ENCODE results near the gene SCAMP1.
A peak's percentile ranks its signal among the peaks of the same experiment; 100 is the strongest.
"Not testable (repeated sequence)": the region's sequence is repeated elsewhere in the genome, so short reads cannot be mapped to it uniquely, and the experiment has no call there.

Gene SCAMP1

DNA sequence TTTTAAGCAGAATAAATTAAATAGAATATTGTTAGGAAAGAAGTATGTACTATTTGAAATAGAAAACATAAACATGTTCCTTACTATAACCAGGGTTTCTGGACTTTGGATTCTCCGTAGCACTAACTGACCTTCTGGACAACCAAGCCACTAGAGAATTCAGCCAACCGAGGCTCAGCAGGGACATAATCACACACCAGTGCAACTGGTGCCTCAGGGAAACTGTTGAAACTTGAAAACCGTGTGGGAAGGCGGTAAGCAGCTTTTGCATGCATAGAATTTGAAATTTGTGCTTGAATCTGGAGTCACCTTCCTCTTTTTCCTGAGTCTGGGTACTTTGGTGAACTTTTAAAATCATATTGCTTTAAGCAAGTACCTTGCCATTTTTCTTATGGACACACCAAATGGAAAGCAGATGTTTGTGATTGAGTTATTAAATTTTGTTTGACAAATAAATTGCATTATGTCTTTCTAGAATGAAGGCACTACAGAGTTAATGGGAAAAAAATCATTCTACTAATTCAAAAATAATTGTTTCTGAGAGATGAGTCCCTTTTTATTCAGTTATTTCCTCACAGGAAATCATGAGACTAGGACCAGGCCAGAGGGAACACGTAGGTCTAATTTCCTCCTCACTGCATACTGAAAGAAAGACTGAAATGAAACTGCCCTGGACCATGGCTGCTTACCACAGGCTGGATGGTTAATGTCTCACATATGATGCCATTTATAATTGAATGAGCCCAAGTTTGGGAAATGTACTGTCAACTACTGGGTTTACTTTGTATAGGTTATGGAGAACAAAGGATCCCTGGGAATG lies 20.6 kb upstream of the SCAMP1 start:
- H3K4me1 ChIP-seq (ENCODE audit: insufficient read depth, low read length), result peaks cover 8% of the 10 kb centered on the region
- H3K27me3 ChIP-seq (ENCODE audit: insufficient read depth, low read length), result no peaks in the 10 kb centered on the region
- H2AFZ ChIP-seq (ENCODE audit: low read depth, low read length), result no peak overlapping the region
- H3K36me3 ChIP-seq (ENCODE audit: insufficient read depth, low read length), result no peaks in the 10 kb centered on the region
- H3K9me3 ChIP-seq (ENCODE audit: low read length), result peaks cover 5% of the 10 kb centered on the region
- no peak overlapping the region for H3K4me3 ChIP-seq (ENCODE audit: low read length)

DNA sequence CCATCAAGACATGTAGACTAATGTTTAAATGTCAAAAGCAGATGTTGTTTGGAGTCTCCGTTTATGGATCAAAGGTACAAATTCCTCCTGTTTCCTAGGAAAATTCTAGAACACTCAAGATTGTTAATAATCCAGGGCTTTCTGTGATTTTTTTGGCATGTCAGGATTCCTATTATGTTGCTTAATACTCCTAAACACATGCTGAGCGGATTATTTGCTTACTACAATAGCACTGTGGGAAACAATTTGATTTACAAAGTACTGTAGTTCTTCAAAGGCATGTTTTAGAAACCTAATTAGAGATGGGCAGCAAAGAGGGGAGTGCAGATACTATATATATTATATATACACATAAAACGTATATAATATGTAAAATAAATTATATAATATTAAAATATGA lies 19.0 kb upstream of the SCAMP1 start:
- H3K9me3 ChIP-seq (ENCODE audit: low read length), result peaks cover 5% of the 10 kb centered on the region
- peaks cover 8% of the 10 kb centered on the region for H3K4me1 ChIP-seq (ENCODE audit: insufficient read depth, low read length)

DNA sequence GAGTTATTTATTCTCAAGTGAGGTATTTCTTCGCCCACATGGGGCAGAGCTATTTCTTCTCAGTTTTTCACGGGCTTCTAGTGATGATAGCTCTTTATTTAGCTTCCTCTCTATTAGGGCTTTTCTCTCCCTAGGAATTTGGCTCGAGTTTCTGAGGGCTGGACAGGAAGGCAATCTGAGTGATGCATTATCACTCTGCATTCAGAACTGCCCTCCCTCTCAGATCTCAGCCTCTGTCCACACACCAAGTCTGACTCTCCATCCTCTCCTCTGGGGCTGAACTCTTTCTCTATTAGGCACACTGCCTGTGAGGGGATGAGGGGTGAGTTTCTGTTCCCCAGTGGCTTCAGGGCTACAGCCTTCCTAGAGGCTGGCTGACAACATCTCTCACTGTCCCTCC lies 14.9 kb upstream of the SCAMP1 start:
- Histone ChIP-seq H2AFZ (ENCODE audit: low read depth, low read length) (no peak overlapping the region), H3K4me1 (ENCODE audit: insufficient read depth, low read length) (peaks cover 8% of the 10 kb centered on the region), H3K27me3 (ENCODE audit: insufficient read depth, low read length) (no peaks in the 10 kb centered on the region), H3K9me3 (ENCODE audit: low read length) (no peaks in the 10 kb centered on the region), H3K4me3 (ENCODE audit: low read length) (no peak overlapping the region), H3K36me3 (ENCODE audit: insufficient read depth, low read length) (no peaks in the 10 kb centered on the region)

More for the DNA sequence above, 19.0 kb upstream of the SCAMP1 start:
- H2AFZ ChIP-seq (ENCODE audit: low read depth, low read length), result no peak overlapping the region
- no peaks in the 10 kb centered on the region for H3K27me3 ChIP-seq (ENCODE audit: insufficient read depth, low read length)
- no peaks in the 10 kb centered on the region for H3K36me3 ChIP-seq (ENCODE audit: insufficient read depth, low read length)
- H3K4me3 ChIP-seq (ENCODE audit: low read length), result no peak overlapping the region

DNA sequence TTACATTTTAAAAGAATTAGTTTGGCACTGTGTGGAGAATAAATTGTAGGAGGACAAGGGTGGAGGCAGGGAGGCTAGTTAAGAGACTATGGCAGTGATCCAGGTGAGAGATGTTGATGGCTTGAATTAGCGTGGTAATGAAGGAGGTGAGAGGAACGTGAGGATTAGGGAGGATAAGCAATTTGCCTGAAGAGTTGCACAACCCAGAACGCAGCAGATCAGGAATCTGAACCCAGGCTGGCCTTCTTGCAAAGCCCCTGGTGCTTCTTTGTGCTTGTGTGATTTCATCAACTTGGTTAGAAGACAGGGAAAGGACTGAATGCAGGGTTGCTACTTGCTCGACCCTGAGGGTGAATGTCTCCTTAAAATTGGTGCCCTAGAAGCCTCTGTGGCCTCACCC lies 6.9 kb upstream of the SCAMP1 start:
- Histone ChIP-seq H2AFZ (ENCODE audit: low read depth, low read length) (no peak overlapping the region), H3K36me3 (ENCODE audit: insufficient read depth, low read length) (peaks cover 6% of the 10 kb centered on the region), H3K27me3 (ENCODE audit: insufficient read depth, low read length) (no peaks in the 10 kb centered on the region), H3K4me3 (ENCODE audit: low read length) (no peak overlapping the region), H3K9me3 (ENCODE audit: low read length) (no peaks in the 10 kb centered on the region), H3K4me1 (ENCODE audit: insufficient read depth, low read length) (no peaks in the 10 kb centered on the region)

DNA sequence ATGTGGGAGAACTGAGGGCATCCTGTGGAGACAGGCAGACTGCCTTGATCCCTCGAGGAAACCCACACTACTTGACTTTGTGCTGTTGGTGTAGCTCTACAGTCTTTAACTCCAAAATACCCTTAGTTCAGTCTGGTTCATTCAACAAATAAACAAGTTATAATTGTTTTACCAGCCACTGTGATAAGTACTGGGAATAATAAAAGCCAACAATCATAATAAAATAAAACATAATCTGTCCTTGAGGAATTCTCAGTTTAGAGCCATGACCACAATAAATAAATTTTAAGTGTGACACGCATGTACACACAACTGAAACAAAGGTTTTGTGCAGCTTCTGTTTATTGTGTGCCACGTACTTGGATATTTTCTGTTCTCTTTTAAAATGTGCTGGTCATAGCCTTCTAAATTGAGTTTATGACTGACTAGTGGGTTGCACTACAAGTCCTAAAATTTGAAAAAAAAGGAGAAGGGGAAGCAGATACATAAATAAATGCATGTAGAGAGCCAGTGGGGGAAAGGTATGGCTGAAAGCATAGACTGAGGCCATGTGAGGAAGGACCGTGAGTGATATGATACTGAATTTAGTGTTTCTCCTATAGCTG lies 6.2 kb upstream of the SCAMP1 start:
- H3K36me3 ChIP-seq (ENCODE audit: insufficient read depth, low read length), result peaks cover 6% of the 10 kb centered on the region
- no peaks in the 10 kb centered on the region for H3K27me3 ChIP-seq (ENCODE audit: insufficient read depth, low read length)
- H3K4me1 ChIP-seq (ENCODE audit: insufficient read depth, low read length), result no peaks in the 10 kb centered on the region
- no peak overlapping the region for H3K4me3 ChIP-seq (ENCODE audit: low read length)
- H2AFZ ChIP-seq (ENCODE audit: low read depth, low read length), result no peak overlapping the region
- H3K9me3 ChIP-seq (ENCODE audit: low read length), result no peaks in the 10 kb centered on the region

DNA sequence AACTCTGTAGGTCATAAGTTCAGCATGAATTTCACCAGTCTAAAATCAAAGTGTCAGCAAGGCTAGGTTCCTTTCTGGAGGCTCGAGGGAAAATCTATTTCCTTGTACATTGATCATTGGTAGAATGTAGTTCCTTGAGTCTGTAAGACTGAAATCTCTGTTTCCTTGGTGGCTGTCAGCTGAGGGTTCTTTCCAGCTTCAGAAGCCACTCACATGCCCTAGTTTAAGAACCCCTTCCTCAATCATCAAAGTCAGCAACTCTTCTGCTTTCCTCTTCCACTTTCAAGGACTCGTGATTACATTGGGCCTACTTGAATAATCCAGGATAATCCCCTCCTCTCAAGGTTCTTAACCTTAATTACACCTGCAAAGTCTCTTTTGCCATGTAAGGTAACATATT lies 4.9 kb upstream of the SCAMP1 start:
- H2AFZ ChIP-seq (ENCODE audit: low read depth, low read length), result no peak overlapping the region
- H3K4me3 ChIP-seq (ENCODE audit: low read length), result no peak overlapping the region
- no peaks in the 10 kb centered on the region for H3K27me3 ChIP-seq (ENCODE audit: insufficient read depth, low read length)
- H3K36me3 ChIP-seq (ENCODE audit: insufficient read depth, low read length), result peaks cover 6% of the 10 kb centered on the region
- H3K9me3 ChIP-seq (ENCODE audit: low read length), result no peaks in the 10 kb centered on the region
- H3K4me1 ChIP-seq (ENCODE audit: insufficient read depth, low read length), result peaks cover 2% of the 10 kb centered on the region

DNA sequence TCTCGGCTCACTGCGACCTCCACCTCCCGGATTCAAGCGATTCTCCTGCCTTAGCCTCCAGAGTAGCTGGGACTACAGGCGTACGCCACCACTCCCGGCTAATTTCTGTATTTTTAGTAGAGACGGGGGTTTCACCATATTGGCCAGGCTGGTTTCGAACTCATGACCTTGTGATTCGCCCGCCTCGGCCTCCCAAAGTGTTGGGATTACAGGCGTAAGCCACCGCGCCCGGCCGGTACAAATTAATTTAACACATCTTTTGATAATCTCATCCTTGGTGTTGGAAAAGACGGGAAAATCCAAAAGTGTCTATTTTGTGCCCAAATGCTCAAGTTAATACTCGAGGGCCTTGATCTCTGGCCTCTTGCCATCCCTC lies 974 bp upstream of the SCAMP1 start:
- peak overlapping the region; percentile 100 for H2AFZ ChIP-seq (ENCODE audit: low read depth, low read length)
- not testable (repeated sequence) for H3K27me3 ChIP-seq (ENCODE audit: insufficient read depth, low read length); H3K36me3 ChIP-seq (ENCODE audit: insufficient read depth, low read length); H3K9me3 ChIP-seq (ENCODE audit: low read length)
- peaks cover 12% of the 10 kb centered on the region for H3K4me1 ChIP-seq (ENCODE audit: insufficient read depth, low read length)
- peak overlapping the region; percentile 93 for H3K4me3 ChIP-seq (ENCODE audit: low read length)

DNA sequence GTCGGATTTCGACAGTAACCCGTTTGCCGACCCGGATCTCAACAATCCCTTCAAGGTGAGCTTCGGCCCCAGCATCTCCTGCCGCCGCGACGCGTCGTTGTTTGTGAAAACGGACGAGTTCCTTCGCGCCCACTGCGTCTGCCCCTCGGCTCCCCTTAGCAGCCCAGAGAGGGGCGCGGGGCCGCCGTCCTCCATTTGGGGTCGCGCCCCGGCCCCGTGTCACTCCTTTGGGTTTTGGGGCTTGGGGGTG lies 182 bp downstream of the SCAMP1 start:
- Histone ChIP-seq H3K9me3 (ENCODE audit: low read length) (no peaks in the 10 kb centered on the region), H3K4me3 (ENCODE audit: low read length) (peak overlapping the region; percentile 93), H3K4me1 (ENCODE audit: insufficient read depth, low read length) (peaks cover 12% of the 10 kb centered on the region)

DNA sequence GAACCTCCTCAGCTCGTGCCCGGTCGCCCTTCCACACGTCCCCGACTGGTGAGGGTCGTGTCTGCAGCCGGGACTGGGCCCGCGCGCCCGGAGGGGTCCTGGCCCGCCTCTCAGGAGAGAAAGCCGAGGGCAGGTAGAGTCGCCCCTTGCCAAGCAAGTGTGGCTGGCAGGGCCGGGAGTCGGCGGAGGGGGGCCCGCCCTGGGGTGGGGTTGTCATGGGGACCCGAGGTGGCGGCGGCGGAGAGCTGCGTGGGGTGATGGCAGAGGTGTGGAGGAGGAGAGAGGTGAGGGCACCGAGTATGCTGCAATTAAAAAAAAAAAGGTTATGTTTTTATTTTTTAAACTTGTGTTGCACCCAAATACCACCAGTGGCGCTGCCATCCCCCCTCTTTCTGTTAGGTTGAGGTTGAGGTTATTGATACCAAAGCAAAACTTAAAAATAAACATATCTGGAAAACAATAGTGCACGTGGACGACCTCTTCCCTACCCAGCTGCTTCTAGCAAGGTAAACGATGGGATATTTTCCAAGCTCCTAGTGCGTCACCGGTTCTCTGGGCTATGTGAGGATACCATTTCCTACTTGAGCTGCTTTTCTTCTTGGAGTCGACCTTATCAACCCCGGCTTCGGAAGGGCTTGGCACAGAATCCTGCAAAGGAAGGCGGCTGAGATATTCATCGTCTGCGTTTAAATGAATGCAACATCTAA lies 660 bp downstream of the SCAMP1 start:
- Histone ChIP-seq H3K27me3 (ENCODE audit: insufficient read depth, low read length) (no peaks in the 10 kb centered on the region), H2AFZ (ENCODE audit: low read depth, low read length) (peak overlapping the region; percentile 100), H3K4me3 (ENCODE audit: low read length) (peak overlapping the region; percentile 93), H3K4me1 (ENCODE audit: insufficient read depth, low read length) (peaks cover 12% of the 10 kb centered on the region), H3K9me3 (ENCODE audit: low read length) (no peaks in the 10 kb centered on the region), H3K36me3 (ENCODE audit: insufficient read depth, low read length) (peaks cover 6% of the 10 kb centered on the region)

More for the DNA sequence above, 182 bp downstream of the SCAMP1 start:
- H3K36me3 ChIP-seq (ENCODE audit: insufficient read depth, low read length), result peaks cover 6% of the 10 kb centered on the region
- no peaks in the 10 kb centered on the region for H3K27me3 ChIP-seq (ENCODE audit: insufficient read depth, low read length)
- H2AFZ ChIP-seq (ENCODE audit: low read depth, low read length), result peak overlapping the region; percentile 100

DNA sequence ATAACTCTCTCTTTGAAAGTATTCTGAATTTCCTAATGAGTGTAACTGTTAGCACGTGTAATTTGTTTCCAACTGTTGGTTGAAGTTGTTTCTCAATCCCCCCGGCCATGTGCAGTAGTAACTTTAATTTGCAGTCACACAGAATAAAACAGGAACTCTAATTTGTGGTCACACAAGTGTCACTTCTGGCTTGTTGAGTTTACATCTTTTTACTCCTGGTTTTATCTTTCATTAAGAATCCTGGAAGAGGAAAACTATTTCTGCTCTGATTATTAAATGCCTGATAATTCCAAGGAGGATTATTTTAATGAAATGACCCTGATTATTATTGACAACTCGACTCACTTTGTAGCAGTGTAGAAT lies 1.2 kb downstream of the SCAMP1 start:
- Histone ChIP-seq H3K36me3 (ENCODE audit: insufficient read depth, low read length) (peaks cover 6% of the 10 kb centered on the region), H3K4me3 (ENCODE audit: low read length) (peak overlapping the region; percentile 93), H3K4me1 (ENCODE audit: insufficient read depth, low read length) (peaks cover 12% of the 10 kb centered on the region), H3K9me3 (ENCODE audit: low read length) (no peaks in the 10 kb centered on the region), H2AFZ (ENCODE audit: low read depth, low read length) (peak overlapping the region; percentile 100), H3K27me3 (ENCODE audit: insufficient read depth, low read length) (no peaks in the 10 kb centered on the region)

DNA sequence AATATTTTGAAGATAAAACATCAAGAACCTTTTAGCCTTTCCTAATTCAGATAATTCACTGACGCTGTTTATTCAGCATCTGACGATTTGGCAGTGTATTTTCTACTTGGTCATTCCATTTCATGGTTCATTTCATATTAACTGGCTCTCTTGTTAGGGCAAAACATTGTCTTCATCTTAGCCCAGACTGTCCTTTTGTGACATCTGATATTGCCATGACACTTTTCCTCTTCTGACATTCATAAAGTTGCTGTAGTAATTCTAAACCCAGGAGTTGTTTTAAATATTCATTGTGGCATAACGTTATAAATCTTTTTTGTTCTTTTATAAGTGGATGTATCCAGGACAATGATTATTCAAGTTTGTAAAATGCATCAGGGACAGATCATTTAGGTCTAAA lies 1.8 kb downstream of the SCAMP1 start:
- H3K27me3 ChIP-seq (ENCODE audit: insufficient read depth, low read length), result no peaks in the 10 kb centered on the region
- H3K9me3 ChIP-seq (ENCODE audit: low read length), result no peaks in the 10 kb centered on the region
- peaks cover 2% of the 10 kb centered on the region for H3K36me3 ChIP-seq (ENCODE audit: insufficient read depth, low read length)
- H2AFZ ChIP-seq (ENCODE audit: low read depth, low read length), result no peak overlapping the region
- H3K4me3 ChIP-seq (ENCODE audit: low read length), result peak overlapping the region; percentile 93
- peaks cover 12% of the 10 kb centered on the region for H3K4me1 ChIP-seq (ENCODE audit: insufficient read depth, low read length)

DNA sequence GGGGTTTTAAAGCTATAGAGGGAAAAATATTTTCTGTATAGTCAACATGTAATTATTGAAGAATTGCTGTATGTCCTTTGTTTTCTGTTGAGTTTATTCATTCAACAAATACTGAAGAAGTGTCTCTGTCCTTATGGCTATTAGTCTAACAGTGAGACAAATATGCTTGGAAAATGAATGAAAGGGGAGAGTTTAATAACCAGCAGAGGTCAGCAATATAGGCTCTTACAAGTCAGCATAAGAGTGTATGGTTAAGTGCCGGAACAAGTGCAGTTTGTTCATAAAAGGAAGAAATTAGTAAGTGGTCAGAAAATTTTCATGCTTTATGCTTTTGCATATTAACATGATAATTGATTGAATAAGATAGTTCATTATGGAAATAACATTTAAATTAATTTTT lies 3.6 kb downstream of the SCAMP1 start:
- H3K4me1 ChIP-seq (ENCODE audit: insufficient read depth, low read length), result peaks cover 12% of the 10 kb centered on the region
- no peaks in the 10 kb centered on the region for H3K36me3 ChIP-seq (ENCODE audit: insufficient read depth, low read length)
- no peak overlapping the region for H2AFZ ChIP-seq (ENCODE audit: low read depth, low read length)

DNA sequence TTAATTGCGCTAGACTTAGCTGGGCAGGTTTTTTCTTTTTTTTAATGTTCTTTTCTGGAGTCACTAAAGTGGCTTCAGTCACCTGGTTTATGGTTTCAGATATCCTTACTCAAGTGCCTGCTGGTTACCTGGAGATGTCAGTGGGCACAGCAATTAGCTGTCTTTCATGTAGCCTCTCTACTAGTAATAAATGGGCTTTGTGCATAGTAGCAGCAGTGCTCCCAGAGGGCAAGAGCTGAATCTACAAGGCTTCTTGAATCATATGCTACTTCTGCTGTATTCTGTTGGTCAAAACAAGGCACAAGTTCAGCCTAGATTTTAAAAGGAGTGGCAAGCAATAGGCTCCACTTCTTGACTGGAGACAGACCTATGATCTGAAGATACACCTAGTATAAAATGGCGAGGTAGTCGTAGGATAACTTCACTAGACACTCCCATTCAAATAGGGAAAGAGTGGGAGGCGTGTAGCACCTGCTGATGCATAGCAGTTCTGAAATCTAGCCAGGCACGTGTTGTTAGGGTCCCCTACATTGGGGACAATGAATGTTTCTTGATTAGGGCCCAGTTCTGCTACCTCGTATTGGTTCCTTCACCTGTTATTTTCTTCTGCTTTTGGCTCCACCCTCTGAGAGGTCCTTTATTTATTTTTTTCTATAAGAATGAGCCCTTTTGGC lies 7.0 kb downstream of the SCAMP1 start:
- H3K9me3 ChIP-seq (ENCODE audit: low read length), result no peaks in the 10 kb centered on the region
- H3K27me3 ChIP-seq (ENCODE audit: insufficient read depth, low read length), result no peaks in the 10 kb centered on the region
- H3K4me3 ChIP-seq (ENCODE audit: low read length), result no peak overlapping the region
- H3K4me1 ChIP-seq (ENCODE audit: insufficient read depth, low read length), result peaks cover under 1% of the 10 kb centered on the region
- H2AFZ ChIP-seq (ENCODE audit: low read depth, low read length), result no peak overlapping the region
- H3K36me3 ChIP-seq (ENCODE audit: insufficient read depth, low read length), result no peaks in the 10 kb centered on the region

More for the DNA sequence above, 3.6 kb downstream of the SCAMP1 start:
- H3K4me3 ChIP-seq (ENCODE audit: low read length), result no peak overlapping the region
- H3K27me3 ChIP-seq (ENCODE audit: insufficient read depth, low read length), result no peaks in the 10 kb centered on the region
- no peaks in the 10 kb centered on the region for H3K9me3 ChIP-seq (ENCODE audit: low read length)
